Measurements from ENCODE around the gene DHX38.

Gene DHX38

GRCh38 chr16:72104905-72105304 lies 11.3 kb downstream of the DHX38 start:
- H3K9me3 Mint-ChIP-seq: no peaks in the 10 kb centered on the region
- H3K36me3 Mint-ChIP-seq: peaks cover 85% of the 10 kb centered on the region
- H3K27ac Mint-ChIP-seq: no peak overlapping the region
- H3K4me3 Mint-ChIP-seq: no peak overlapping the region
- H3K27me3 Mint-ChIP-seq: no peaks in the 10 kb centered on the region
- CTCF ChIA-PET: no interaction called here
- no peak for DNase-seq
- no peaks in the 10 kb centered on the region for H3K4me1 Mint-ChIP-seq

GRCh38 chr16:72105978-72106377 lies 12.3 kb downstream of the DHX38 start:
- H3K27me3 Mint-ChIP-seq: no peaks in the 10 kb centered on the region
- no peak for DNase-seq
- CTCF ChIA-PET: no interaction called here
- no peaks in the 10 kb centered on the region for H3K4me1 Mint-ChIP-seq
- H3K36me3 Mint-ChIP-seq: peaks cover 84% of the 10 kb centered on the region
- no peak overlapping the region for H3K4me3 Mint-ChIP-seq
- no peaks in the 10 kb centered on the region for H3K9me3 Mint-ChIP-seq
- no peak overlapping the region for H3K27ac Mint-ChIP-seq

- H3K36me3 Mint-ChIP-seq: peaks cover 84% of the 10 kb centered on the region
- CTCF ChIA-PET: no interaction called here
- DNase-seq: no peak
- no peak overlapping the region for H3K4me3 Mint-ChIP-seq
- H3K4me1 Mint-ChIP-seq: no peaks in the 10 kb centered on the region
- no peaks in the 10 kb centered on the region for H3K27me3 Mint-ChIP-seq
- no peaks in the 10 kb centered on the region for H3K9me3 Mint-ChIP-seq
- H3K27ac Mint-ChIP-seq: no peak overlapping the region
Measured at GRCh38 chr16:72107371-72107770, 13.7 kb downstream of the DHX38 start.

GRCh38 chr16:72108353-72109102 lies 14.9 kb downstream of the DHX38 start:
- CTCF ChIA-PET: no interaction called here
- Mint-ChIP-seq H3K27me3 (no peaks in the 10 kb centered on the region), H3K9me3 (no peaks in the 10 kb centered on the region), H3K36me3 (peaks cover 75% of the 10 kb centered on the region), H3K4me3 (no peak overlapping the region), H3K27ac (no peak overlapping the region), H3K4me1 (no peaks in the 10 kb centered on the region)
- no peak for DNase-seq

- Mint-ChIP-seq H3K36me3 (peaks cover 67% of the 10 kb centered on the region), H3K9me3 (no peaks in the 10 kb centered on the region), H3K27ac (no peak overlapping the region), H3K27me3 (no peaks in the 10 kb centered on the region), H3K4me3 (no peak overlapping the region), H3K4me1 (no peaks in the 10 kb centered on the region)
- no peak for DNase-seq
- CTCF ChIA-PET: no interaction called here
Measured at GRCh38 chr16:72109300-72109699, 15.7 kb downstream of the DHX38 start.

- Mint-ChIP-seq H3K36me3 (peaks cover 65% of the 10 kb centered on the region), H3K27ac (no peak overlapping the region), H3K27me3 (no peaks in the 10 kb centered on the region), H3K4me1 (no peaks in the 10 kb centered on the region), H3K9me3 (no peaks in the 10 kb centered on the region), H3K4me3 (no peak overlapping the region)
- CTCF ChIA-PET: no interaction called here
- no peak for DNase-seq
Measured at GRCh38 chr16:72109966-72110530, 16.4 kb downstream of the DHX38 start.

- Mint-ChIP-seq H3K9me3 (no peaks in the 10 kb centered on the region), H3K4me1 (no peaks in the 10 kb centered on the region), H3K27ac (no peak overlapping the region), H3K36me3 (peaks cover 56% of the 10 kb centered on the region), H3K4me3 (no peak overlapping the region), H3K27me3 (no peaks in the 10 kb centered on the region)
- CTCF ChIA-PET: interaction anchor here (0.6 kb wide), 1 partner anchor 13 kb away, joined by 3 read pairs; no protein-coding TSS in a partner anchor
- DNase-seq: no peak
Measured at GRCh38 chr16:72110662-72111615, 17.3 kb downstream of the DHX38 start.

GRCh38 chr16:72111657-72112451 lies 18.2 kb downstream of the DHX38 start:
- no peaks in the 10 kb centered on the region for H3K9me3 Mint-ChIP-seq
- CTCF ChIA-PET: interaction anchor here (0.6 kb wide), 1 partner anchor 12 kb away, joined by 3 read pairs; no protein-coding TSS in a partner anchor
- H3K27me3 Mint-ChIP-seq: no peaks in the 10 kb centered on the region
- H3K27ac Mint-ChIP-seq: no peak overlapping the region
- DNase-seq: no peak
- H3K4me1 Mint-ChIP-seq: no peaks in the 10 kb centered on the region
- peaks cover 47% of the 10 kb centered on the region for H3K36me3 Mint-ChIP-seq
- no peak overlapping the region for H3K4me3 Mint-ChIP-seq

- Mint-ChIP-seq H3K4me1 (no peaks in the 10 kb centered on the region), H3K4me3 (no peak overlapping the region), H3K9me3 (no peaks in the 10 kb centered on the region), H3K27me3 (no peaks in the 10 kb centered on the region), H3K27ac (no peak overlapping the region), H3K36me3 (peaks cover 42% of the 10 kb centered on the region)
- DNase-seq: no peak
- CTCF ChIA-PET: no interaction called here
Measured at GRCh38 chr16:72112452-72112792, 18.8 kb downstream of the DHX38 start.

GRCh38 chr16:72112906-72113615 lies 19.4 kb downstream of the DHX38 start:
- no peaks in the 10 kb centered on the region for H3K9me3 Mint-ChIP-seq
- no peak overlapping the region for H3K4me3 Mint-ChIP-seq
- no peaks in the 10 kb centered on the region for H3K4me1 Mint-ChIP-seq
- no peak overlapping the region for H3K27ac Mint-ChIP-seq
- CTCF ChIA-PET: no interaction called here
- no peak for DNase-seq
- H3K36me3 Mint-ChIP-seq: peaks cover 37% of the 10 kb centered on the region
- H3K27me3 Mint-ChIP-seq: no peaks in the 10 kb centered on the region

- no peak for DNase-seq
- Mint-ChIP-seq H3K4me3 (no peak overlapping the region), H3K27ac (no peak overlapping the region), H3K9me3 (no peaks in the 10 kb centered on the region), H3K36me3 (peaks cover 35% of the 10 kb centered on the region), H3K27me3 (no peaks in the 10 kb centered on the region), H3K4me1 (no peaks in the 10 kb centered on the region)
- CTCF ChIA-PET: no interaction called here
Measured at GRCh38 chr16:72113616-72113945, 19.9 kb downstream of the DHX38 start.

GRCh38 chr16:72120026-72120425 lies 26.4 kb downstream of the DHX38 start:
- Mint-ChIP-seq H3K4me3 (no peak overlapping the region), H3K36me3 (no peaks in the 10 kb centered on the region), H3K9me3 (no peaks in the 10 kb centered on the region), H3K27me3 (peaks cover 6% of the 10 kb centered on the region), H3K27ac (no peak overlapping the region), H3K4me1 (no peaks in the 10 kb centered on the region)
- no peak for DNase-seq
- CTCF ChIA-PET: interaction anchor here (0.7 kb wide), 1 partner anchor 383 kb away, joined by 3 read pairs; no protein-coding TSS in a partner anchor

- Mint-ChIP-seq H3K4me1 (no peaks in the 10 kb centered on the region), H3K27me3 (peaks cover 11% of the 10 kb centered on the region), H3K9me3 (no peaks in the 10 kb centered on the region), H3K4me3 (no peak overlapping the region), H3K27ac (no peak overlapping the region), H3K36me3 (no peaks in the 10 kb centered on the region)
- CTCF ChIA-PET: interaction anchor here (1.3 kb wide), 1 partner anchor 344 kb away, joined by 3 read pairs; no protein-coding TSS in a partner anchor
- no peak for DNase-seq
Measured at GRCh38 chr16:72122308-72122707, 28.7 kb downstream of the DHX38 start.
